Mesothelial cell of epicardium (in vitro differentiated cells): ENCODE results near the gene C15orf62. TPM values are rescaled to one million over a fixed set of nuclear protein-coding genes. Genes with fewer than 3 reads are reported as not detected.

Experiments used
- DNase-seq, 2 experiments: peaks; one replicate each; pipeline ENCODE4 v3.0.0; 2021; ENCODE audit warnings: low spot score in 2 of 2; ENCODE audit not compliant: unreplicated experiment in 2 of 2
- H3K27ac Mint-ChIP-seq: 2 replicates; pipeline ENCODE4 v1.8.0; 2021; ENCODE audit warnings: mixed read lengths
- H3K27me3 Mint-ChIP-seq: 2 replicates; pipeline ENCODE4 v1.8.0; 2021; ENCODE audit warnings: low read depth, mixed read lengths
- H3K36me3 Mint-ChIP-seq: 2 replicates; pipeline ENCODE4 v1.8.0; 2021; ENCODE audit warnings: mixed read lengths
- H3K4me1 Mint-ChIP-seq: 2 replicates; pipeline ENCODE4 v1.8.0; 2021; ENCODE audit warnings: mixed read lengths
- H3K4me3 Mint-ChIP-seq: 2 replicates; pipeline ENCODE4 v1.8.0; 2021; ENCODE audit warnings: mild to moderate bottlenecking, moderate library complexity, mixed read lengths
- H3K9me3 Mint-ChIP-seq: 2 replicates; pipeline ENCODE4 v1.8.0; 2021; ENCODE audit warnings: mixed read lengths
- total RNA-seq: library from RNA; stranded (reverse); gene quantifications from 3 replicates; pipeline ENCODE4 v1.2.1, GENCODE V29; 2021
- TF ChIP-seq, protein P1 (sequence below): fragments of 200-600 bp; sonication (generic); IDR thresholded peaks from one replicate; pipeline ENCODE4 v1.5.0; 2021; ENCODE audit warnings: antibody characterized with exemption; ENCODE audit not compliant: unreplicated experiment

Gene C15orf62
- total RNA-seq, 1 donor from 2014 or later: 0.47 TPM

- peaks cover 17% of the 10 kb centered on the region for H3K4me1 Mint-ChIP-seq
- peak overlapping the region; percentile 99 for H3K4me3 Mint-ChIP-seq
- peak overlapping the region; percentile 98 for H3K27ac Mint-ChIP-seq
- no peaks in the 10 kb centered on the region for H3K27me3 Mint-ChIP-seq
- TF ChIP-seq, protein P1, sequence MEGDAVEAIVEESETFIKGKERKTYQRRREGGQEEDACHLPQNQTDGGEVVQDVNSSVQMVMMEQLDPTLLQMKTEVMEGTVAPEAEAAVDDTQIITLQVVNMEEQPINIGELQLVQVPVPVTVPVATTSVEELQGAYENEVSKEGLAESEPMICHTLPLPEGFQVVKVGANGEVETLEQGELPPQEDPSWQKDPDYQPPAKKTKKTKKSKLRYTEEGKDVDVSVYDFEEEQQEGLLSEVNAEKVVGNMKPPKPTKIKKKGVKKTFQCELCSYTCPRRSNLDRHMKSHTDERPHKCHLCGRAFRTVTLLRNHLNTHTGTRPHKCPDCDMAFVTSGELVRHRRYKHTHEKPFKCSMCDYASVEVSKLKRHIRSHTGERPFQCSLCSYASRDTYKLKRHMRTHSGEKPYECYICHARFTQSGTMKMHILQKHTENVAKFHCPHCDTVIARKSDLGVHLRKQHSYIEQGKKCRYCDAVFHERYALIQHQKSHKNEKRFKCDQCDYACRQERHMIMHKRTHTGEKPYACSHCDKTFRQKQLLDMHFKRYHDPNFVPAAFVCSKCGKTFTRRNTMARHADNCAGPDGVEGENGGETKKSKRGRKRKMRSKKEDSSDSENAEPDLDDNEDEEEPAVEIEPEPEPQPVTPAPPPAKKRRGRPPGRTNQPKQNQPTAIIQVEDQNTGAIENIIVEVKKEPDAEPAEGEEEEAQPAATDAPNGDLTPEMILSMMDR: no peak
- H3K36me3 Mint-ChIP-seq: peaks cover 7% of the 10 kb centered on the region
- no peak for DNase-seq
- H3K9me3 Mint-ChIP-seq: no peaks in the 10 kb centered on the region
Measured at GRCh38 chr15:40806672-40807027, 36.9 kb downstream of the C15orf62 start.

GRCh38 chr15:40807028-40807887 lies 37.5 kb downstream of the C15orf62 start, which contains the start of the genes DNAJC17 and ZFYVE19:
Gene DNAJC17, minus strand, starts transcription at chr15:40807473. Its CDS starts 27 bp downstream, at chr15:40807446.
Gene ZFYVE19, plus strand, starts transcription at chr15:40807089. Its CDS starts 501 bp downstream, at chr15:40807590.
- TF ChIP-seq, protein P1: no peak
- Mint-ChIP-seq H3K4me1 (peaks cover 17% of the 10 kb centered on the region), H3K36me3 (peaks cover 6% of the 10 kb centered on the region), H3K4me3 (peak within 1 kb of the TSS; percentile 99), H3K9me3 (no peaks in the 10 kb centered on the region), H3K27ac (peak within 1 kb of the TSS; percentile 98), H3K27me3 (no peaks in the 10 kb centered on the region)
- DNase-seq: peak; percentile 85 to 90

- Mint-ChIP-seq H3K36me3 (peaks cover 6% of the 10 kb centered on the region), H3K9me3 (no peaks in the 10 kb centered on the region), H3K4me1 (peaks cover 17% of the 10 kb centered on the region), H3K27me3 (no peaks in the 10 kb centered on the region), H3K27ac (peak overlapping the region; percentile 44), H3K4me3 (peak overlapping the region; percentile 99)
- no peak for DNase-seq
- TF ChIP-seq, protein P1: no peak
Measured at GRCh38 chr15:40807888-40808461, 38.2 kb downstream of the C15orf62 start.

- peaks cover 6% of the 10 kb centered on the region for H3K36me3 Mint-ChIP-seq
- TF ChIP-seq, protein P1: no peak
- no peak for DNase-seq
- no peaks in the 10 kb centered on the region for H3K27me3 Mint-ChIP-seq
- H3K9me3 Mint-ChIP-seq: no peaks in the 10 kb centered on the region
- H3K4me3 Mint-ChIP-seq: peak overlapping the region; percentile 99
- no peak overlapping the region for H3K27ac Mint-ChIP-seq
- H3K4me1 Mint-ChIP-seq: peaks cover 17% of the 10 kb centered on the region
Measured at GRCh38 chr15:40808861-40809450, 39.2 kb downstream of the C15orf62 start.

GRCh38 chr15:40812721-40813425 lies 43.1 kb downstream of the C15orf62 start:
- Mint-ChIP-seq H3K36me3 (peaks cover 12% of the 10 kb centered on the region), H3K4me1 (peaks cover 16% of the 10 kb centered on the region), H3K4me3 (no peak overlapping the region), H3K27ac (peak overlapping the region; percentile 3), H3K9me3 (no peaks in the 10 kb centered on the region), H3K27me3 (no peaks in the 10 kb centered on the region)
- no peak for DNase-seq
- TF ChIP-seq, protein P1: no peak
